NOMO-1 treated with DMSO at 0.1 percent for 48 hours (cell line): ENCODE measurements around the gene ADPRHL1.
A peak's percentile ranks its signal among the peaks of the same experiment; 100 is the strongest.
"Not testable (repeated sequence)": the region's sequence is repeated elsewhere in the genome, so short reads cannot be mapped to it uniquely, and the experiment has no call there.

Experiments
- DNase-seq: peaks from one replicate; lab custom pipeline; 2025; ENCODE audit not compliant: unreplicated experiment; lab: John Stamatoyannopoulos, UW

Gene ADPRHL1

DNA sequence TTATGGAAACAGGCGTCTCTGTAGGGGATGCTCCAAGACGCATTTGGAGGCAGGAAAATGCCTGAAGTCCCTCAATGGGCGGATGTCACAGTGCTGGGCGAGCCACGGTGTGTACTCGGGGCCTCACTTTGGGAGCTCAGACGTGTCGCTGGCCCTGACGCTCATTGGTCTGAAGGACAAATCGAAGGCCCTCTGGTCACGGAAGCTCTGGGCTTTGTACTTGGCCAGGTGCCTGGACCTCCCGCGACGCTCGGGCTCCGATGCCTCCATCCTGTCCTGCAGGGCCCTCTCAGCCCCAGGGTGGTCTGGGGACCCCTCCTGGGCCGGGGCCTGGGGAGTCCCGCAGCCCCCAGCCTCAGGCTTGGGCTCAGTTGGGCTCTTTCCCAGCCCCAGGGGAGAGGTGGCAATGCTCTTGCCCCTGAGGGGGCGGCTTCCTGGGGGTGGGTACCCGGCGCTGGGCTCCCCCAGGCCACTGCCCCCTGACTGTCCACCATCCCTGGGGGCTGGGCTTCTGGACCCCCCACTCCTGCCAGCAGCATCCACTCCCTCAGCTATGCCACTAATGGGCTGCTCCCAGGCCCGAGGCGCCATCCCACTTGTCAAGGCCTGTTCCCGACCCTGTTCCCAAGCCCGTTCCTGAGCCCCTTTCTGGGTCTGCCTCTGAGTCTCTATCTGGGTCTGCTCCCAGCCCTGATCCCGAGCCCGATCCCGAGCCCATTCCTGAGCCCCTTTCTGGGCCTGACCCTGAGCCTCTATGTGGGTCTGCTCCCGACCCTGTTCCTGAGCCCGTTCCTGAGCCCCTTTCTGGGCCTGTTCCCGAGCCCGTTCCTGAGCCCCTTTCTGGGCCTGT, 49.8 kb downstream of the ADPRHL1 start:
- DNase-seq = no peak

DNA sequence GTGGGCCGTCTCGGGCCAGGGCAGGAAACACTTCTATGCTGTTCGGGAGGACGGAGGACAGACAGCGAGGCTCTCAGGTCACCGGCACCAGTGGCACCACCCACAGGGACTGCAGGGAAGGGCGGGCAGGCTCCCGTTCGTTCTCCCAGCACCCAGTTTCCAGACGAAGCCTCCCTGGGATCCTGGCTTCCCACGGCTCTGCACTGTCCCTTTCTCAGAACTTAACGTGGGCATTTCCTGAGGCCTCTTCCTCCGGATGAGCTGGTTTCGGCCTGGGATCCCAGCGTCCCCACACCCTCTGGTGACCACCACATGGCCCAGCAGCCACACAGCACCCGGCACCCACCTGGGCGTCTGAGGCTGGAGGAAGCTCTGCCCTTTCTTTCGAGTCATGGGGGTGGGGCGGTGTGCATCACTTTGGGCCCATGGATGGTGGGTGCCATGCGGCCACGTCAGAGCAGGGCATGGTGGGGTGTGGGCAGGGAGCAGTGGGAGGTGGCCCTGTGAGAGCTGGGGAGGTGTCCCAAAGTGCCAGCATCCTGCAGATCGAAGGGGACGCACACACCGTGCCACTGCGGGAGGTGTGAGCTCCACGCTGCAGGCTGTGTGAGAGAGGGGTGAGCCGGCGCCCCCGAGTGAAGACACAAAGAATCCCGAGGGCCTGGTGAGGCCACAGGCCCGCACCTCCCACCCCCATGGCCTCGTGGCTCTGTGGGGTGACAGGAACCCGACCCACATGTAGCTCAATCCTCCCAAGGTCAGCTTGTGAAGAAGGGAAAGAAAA, 50.6 kb downstream of the ADPRHL1 start:
- DNase-seq = no peak

DNA sequence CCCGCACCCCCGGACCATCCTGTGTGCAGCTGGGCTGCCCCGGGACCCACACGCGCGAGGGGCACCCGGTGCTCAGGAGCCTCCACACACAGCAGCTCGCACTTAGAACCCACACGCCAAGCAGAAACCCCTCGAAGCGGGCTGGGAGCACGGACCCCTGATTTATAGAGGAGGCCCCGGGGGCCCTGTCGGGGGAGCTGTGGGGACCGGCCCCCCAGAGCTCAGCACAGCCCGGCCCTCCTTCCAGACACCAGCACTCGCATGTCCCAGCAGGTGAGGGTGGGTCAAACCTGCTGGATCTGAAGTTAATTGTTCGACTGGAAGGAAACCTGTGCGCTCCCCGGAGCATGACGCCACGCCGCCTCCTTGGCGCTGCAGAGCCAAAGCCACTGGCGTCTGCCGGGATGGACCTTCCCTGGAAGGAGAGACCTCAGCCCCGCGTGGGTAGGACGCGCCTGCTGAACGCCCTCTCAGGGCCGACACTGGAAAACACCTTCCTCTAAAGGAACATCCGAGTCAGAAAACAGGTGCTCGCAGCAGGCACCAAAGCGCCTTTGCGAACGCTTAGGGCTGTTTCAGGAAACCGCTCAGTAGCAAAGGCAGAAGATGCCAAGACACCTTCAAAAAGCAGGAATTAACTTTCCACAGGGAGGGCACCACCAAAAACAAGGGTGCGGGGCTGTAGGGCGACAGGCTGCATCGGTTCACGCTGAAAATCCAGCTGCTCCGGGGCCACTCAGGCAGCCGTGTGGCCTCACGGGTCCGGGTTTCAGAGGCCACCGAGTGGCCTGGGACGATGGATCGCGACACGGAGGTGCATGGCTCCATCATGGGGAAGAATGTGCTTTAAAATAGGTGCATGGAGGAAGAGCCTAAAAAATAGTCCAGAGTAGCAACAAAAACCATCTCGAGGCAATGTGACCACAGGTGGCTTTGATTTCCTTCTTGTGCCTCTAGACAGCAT, 51.6 kb downstream of the ADPRHL1 start:
- no peak for DNase-seq

DNA sequence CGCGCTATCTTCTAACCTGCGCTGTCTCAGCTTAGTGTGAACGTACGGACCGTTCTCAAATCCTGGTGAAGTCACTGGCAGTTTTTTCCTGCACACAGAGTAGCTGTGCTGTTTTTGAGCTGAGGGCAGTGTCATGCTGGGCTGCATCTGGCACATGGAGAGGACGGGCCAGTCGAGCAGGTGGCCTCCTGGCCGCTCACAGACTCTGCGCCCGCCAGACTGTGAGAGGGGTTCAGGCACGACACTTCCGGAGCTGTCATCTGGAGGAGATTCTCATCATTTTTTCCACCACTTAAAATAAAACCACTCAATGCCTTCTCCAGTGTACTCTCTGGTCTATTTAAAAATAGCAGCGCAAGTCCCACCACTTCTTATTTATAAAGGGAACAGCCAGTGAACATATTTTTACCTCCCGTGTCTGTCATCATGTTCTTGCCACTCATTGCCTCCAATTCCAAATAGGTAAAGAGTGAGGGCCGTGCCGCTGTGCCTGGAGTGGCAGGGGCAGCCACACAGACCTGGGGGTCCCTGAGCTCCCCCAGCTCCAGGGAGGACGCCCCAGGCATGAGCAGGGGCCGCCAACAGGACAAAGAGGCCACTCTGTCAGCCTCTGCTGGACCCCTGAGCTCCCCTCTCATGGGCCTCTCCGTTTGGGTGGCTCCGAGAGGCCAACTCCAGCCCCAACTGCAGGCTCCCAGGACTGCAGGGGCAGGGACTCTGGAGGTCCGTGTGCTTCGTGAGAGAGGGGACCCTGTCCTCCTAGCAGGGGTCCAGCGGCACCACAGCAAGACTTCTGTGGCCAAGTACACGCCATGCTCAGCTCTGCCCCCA, 52.5 kb downstream of the ADPRHL1 start:
- DNase-seq = no peak

DNA sequence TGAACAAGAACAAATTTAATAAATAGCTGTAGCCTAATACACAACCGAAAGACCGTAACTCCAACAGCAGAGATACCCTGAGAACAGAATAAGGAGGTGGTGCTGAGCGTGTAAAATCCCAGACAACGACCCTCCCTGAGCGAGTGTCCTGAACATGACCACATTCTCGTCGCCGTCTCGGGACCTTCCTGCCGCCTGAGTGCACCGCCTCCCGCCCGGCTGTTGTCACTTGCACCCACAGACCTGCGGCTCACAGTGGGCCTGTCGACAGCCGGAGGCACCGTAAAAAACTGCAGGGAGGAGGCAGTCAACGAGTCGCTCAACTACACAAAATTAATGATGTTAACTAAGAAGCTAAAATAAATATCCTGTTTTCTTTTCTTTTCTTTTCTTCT, 53.5 kb downstream of the ADPRHL1 start:
- no peak for DNase-seq

DNA sequence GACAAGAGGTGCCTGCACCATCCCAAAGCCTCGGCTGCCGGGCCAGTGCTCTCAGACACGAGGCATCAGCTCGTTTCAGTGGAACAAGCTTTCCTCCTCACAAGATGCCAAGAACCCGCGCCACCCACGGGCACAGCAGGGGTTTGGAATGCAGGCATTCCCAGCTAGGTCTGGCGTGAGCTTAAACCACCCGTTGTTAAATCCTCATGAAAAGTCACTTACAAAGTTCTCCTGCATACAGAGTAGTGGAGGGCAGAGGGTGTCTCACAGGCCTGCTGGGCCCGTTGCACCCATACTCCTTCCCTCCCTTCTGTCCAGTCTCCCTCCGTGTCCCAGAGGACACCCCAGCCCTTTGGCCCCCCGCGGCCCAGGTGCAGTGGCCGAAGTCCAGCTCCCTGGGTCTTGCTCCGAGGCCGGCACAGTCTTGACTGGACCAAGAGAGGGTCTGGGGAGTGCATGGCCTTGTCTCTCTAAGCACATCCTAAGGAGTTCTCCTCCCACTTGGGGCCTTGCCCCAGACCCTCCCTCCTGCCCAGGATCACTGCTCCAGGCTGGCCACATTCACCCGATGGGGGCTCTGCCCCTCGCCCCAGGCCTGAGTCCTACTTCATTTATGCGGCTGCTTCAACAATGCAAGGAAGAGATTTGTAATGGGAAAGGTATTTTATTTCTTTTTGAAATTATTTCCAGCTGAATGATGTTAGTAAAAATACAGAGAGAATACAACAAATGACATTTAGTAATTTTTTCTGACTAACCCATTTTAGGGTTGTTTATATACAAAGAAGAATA, 54.1 kb downstream of the ADPRHL1 start:
- DNase-seq = no peak

DNA sequence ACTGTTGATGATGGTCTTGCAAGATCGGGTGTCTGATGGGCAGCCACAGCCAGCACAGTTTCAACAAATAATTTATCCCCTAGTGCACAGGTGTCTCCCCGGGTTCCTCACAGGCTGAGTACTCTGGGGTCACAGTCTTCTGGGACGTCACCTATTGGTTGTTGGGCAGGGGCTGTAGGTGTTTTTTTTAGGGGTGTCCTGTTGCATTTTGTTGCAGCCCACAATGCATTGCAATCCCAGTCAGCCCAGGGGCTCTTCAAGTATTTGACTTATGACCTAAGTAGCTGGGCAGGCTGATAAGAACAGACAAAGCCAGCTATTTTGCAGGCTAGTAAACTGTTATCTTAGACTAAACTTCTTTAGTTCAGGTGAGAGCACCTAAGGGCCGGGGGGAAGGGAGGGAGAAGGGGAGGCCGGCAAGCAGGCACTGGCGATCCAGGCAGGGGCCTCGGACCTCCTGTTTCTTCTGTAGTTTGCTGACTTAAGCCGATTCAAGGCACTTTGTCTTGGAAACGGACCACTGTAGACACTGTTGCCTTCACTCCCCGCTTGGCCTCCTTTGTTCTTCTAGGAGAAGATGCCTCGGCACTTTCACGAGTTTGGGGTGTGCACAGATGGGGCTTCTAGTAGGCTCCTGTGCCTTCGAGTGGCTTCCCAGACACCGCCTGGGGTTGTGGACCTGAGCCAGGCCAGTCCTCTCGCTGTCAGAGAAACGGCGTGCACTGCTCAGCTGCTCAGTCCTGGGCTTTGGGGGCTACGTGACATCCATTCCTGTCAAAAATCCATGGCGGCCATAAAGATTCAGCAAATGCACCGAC, 55.5 kb downstream of the ADPRHL1 start:
- no peak for DNase-seq

DNA sequence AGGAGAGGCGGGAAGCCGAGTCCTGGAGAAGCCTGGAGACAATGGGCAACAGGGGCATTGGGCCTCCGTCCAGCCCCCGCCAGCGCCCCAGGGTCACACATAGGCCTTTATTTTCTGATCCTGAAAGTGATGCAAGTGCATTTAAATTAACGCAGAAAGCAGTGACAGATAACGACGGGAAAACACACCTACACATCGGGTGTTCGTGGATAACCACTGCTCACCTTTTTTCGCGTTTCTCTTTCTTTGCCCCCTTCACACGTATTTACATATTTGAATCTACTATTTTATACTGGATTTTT, 59.0 kb downstream of the ADPRHL1 start:
- DNase-seq = no peak

DNA sequence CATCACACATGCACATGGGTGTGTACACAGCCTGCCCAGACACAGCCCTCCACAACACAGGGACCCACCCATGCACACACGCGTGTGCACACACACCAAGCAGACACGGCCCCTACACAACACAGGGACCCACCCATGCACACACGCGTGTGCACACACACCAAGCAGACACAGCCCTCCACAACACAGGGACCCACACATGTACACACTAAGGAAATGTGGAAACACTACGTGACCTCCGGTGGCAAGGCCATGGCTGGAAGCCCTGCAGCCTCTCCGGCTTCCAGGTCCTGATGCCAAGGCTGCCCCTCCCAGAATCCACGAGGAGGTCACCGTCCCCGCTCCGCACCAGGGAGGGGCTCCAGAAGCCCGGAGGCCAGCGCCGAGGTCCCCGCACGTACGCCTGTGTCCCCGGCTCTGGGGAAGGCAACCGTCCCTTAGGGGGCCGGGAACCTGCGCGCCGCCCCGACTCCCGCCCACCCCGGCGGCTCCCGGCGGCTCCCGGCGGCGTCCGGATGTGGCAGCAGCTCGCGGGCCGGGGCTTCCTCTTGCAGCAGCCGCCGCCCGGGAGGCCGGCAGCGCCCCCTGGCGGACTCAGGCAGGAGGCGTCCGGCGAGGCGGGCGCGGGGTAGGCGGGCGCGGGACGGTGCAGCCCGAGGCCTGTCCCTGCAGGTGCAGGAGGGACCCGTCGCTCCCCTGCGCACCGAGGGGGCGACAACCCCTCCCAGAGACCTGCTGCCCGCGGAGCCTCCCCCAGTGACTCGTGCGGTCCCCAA, 59.5 kb downstream of the ADPRHL1 start:
- DNase-seq = peak; percentile 82

DNA sequence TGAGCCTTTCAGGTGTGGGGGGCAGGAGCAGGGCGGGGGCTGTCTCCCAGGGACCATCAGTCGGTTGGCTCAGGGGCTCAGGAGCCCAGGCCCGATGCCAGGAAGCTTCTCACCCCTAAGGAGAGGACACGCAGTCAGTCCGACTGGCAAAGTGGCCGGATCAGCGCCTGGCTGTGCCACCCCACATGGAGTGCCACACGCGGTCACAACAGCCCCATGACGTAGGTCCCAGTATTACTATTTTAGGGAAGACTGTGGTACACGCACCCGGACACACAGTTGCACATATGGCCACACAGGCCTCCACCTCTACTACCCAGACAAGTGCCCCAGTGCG, 60.1 kb downstream of the ADPRHL1 start:
- peak; percentile 21 for DNase-seq

DNA sequence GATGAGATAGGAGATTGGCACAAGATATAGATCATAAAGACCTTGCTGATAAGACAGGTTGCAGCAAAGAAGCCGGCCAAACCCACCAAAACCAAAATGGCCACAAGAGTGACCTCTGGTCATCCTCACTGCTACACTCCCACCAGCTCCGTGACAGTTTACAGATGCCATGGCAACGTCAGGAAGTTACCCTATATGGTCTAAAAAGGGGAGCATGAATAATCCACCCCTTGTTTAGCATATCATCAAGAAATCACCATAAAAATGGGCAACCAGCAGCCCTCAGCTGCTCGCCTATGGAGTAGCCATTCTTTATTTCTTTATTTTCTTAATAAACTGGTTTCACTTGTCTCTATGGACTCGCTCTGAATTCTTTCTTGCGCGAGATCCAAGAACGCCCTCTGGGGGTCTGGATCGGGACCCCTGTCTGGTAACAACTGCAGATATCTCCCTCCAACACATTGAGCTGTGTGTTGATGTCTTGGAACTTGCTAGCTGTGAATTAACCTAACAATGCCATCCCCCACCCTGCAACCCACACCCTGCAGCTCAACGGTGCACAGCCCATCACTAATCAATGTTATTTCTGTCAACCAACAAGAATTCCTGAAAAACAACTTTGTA, 62.3 kb downstream of the ADPRHL1 start:
- DNase-seq = no peak

DNA sequence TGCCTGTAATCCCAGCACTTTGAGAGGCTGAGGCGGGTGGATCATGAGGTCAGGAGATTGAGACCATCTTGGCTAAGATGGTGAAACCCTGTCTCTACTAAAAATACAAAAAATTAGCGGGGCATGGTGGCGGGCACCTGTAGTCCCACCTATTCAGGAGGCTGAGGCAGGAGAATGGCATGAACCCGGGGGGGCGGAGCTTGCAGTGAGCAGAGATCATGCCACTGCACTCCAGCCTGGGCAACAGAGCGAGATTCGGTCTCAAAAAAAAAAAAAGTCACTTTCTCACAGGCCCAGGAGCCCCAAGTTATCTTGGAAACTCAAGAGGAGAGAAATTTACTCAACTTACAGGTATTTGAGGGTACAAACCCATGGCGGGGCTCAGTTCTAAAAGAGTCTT, 63.7 kb downstream of the ADPRHL1 start:
- not testable (repeated sequence) for DNase-seq

DNA sequence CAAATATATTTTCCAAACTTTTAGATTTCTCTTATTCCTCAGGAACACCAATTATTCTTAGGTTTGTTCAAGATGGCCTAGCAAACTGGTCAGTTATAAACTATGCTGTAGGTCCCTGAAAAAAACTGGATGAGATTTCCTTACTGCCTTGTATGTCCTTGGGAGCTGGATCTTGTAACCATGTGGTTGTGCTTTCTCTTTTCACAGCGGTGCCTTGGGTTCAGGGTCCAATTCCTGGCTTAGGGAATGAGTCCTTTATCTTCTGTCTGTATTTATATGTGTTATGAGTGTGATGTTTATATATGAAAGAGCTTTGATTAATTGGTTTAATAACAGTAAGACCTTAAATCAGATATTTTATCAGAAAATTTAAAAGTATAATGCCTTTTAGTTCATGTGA, 65.9 kb downstream of the ADPRHL1 start:
- DNase-seq = no peak

DNA sequence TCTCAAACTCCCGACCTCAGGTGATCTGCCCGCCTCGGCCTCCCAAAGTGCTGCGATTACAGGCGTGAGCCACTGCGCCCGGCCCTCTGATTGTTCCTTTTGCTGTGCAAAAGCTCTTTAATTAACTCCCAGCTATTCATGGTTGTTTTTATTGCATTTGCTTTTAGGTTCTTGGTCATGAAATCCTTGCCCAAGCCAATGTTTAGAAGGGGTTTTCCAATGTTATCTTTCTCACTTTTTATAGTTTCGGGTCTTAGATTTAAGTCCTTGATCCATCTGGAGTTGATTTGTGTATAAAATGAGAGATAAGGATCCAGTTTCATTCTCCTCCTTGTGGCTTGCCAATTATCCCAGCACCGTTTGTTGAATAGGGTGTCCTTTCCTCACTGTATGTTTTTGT, 70.2 kb downstream of the ADPRHL1 start:
- DNase-seq = no peak

DNA sequence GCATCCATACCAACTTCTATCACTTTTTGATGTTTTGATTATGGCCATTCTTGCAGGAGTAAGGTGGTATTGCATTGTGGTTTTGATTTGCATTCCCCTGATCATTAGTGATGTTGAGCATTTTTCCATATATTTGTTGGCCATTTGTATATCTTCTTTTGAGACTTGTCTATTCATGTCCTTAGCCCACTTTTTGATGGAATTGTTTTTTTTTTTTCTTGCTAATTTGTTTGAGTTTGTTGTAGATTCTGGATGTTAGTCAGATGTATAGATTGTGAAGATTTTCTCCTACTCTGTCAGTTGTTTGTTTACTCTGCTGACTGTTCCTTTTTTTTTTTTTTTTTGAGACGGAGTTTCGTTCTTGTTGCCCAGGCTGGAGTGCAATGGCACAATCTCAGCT, 70.7 kb downstream of the ADPRHL1 start:
- DNase-seq = not testable (repeated sequence)

DNA sequence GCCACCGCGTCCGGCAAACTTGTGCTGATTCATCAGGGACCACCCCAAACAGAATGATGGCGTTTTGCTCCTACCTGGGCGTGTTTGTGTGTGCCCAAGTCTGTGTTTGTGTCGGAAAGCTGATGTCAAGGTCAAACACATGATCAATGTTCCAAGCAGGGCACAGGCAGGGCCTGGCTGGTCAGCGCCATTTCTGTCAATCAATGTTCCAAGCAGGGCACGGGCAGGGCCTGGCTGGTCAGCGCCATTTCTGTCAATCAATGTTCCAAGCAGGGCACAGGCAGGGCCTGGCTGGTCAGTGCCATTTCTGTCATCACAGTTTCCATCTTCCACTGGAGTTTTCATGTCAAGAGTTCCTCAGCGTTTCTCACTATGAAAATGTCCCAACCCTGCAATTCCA, 74.5 kb downstream of the ADPRHL1 start:
- DNase-seq = no peak

DNA sequence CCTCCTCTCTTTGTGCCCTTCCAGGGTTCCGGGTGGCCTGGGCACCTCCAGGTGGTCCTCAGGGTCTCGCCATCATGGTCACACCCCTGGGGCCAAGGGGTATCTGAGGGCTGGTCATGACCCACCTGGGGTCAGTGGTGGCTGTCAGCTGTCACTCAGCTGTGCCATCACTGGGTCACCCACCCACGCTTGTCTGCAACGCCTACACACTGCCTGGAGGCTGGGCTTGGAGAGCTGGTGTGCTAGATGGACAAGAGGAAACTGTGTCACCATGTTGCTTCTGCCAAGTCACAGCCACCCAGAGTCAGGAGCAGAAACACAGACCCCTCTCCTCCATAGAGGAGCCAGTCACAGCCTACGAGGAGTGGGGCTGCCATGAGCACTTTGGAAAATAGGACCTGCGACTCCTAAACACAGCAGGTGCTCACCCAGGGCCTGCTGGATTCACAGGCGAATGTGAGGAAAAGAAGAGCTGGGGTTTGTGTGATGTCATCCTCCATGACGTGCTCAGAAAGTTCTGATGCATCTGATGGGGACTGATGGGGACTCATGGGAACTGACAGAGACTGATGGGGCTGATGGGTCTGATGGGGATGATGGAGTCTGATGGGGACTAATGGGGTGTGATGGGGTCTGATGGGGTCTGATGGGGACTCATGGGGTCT, 78.6 kb downstream of the ADPRHL1 start:
- no peak for DNase-seq
